ENCODE data around the gene FOXO1. TPM values are rescaled to one million over a fixed set of nuclear protein-coding genes. Genes with fewer than 3 reads are reported as not detected.

The FOXO1 gene
- total RNA-seq, 5 donors from 2014 or later (not counting 1 experiment from before 2014, with no cell fraction given) = 73.0 to 89.1 (median 84.5) TPM

- H3K4me1 Mint-ChIP-seq = peaks cover 92% of the 10 kb centered on the region in 3 donors
- Histone ChIP-seq H3K36me3 (ENCODE audit: control insufficient read depth in 2 of 2, extremely low read depth in 1 of 2, insufficient read depth in 1 of 2, low read length in 1 of 2) (no peaks in the 10 kb centered on the region), H3K4me1 (ENCODE audit: control insufficient read depth in 1 of 2, extremely low read depth in 1 of 2, insufficient read depth in 2 of 2, low read length in 2 of 2) (peaks cover 36 to 40% of the 10 kb centered on the region in 2 experiments), H3K27me3 (replicated peaks in 1 of 2; ENCODE audit: control insufficient read depth in 2 of 2, extremely low read depth in 1 of 2, insufficient read depth in 2 of 2, low read length in 1 of 2) (no peaks in the 10 kb centered on the region), H3K4me3 (ENCODE audit: control insufficient read depth in 1 of 2, extremely low read depth in 1 of 2, low read length in 1 of 2) (no peak overlapping the region), H3K9me3 (no peaks in the 10 kb centered on the region), H3K27ac (ENCODE audit: low read length) (no peak overlapping the region)
- peak overlapping the region in 1 of 3 donors; percentile 52 for H3K4me3 Mint-ChIP-seq
- H3K36me3 Mint-ChIP-seq = peaks cover 17% of the 10 kb centered on the region
- ChIA-PET CTCF (no interaction called here), POLR2A (interaction anchor here in 1 of 2 donors (0.8 kb wide), 1 partner anchor 9 kb away, joined by 5 read pairs; no protein-coding TSS in a partner anchor)
- H3K27me3 Mint-ChIP-seq = no peaks in the 10 kb centered on the region
- ATAC-seq (replicated peaks in 1 of 4) (no peak), DNase-seq (no peak)
- no peaks in the 10 kb centered on the region for H3K9me3 Mint-ChIP-seq
- H3K27ac Mint-ChIP-seq = peak overlapping the region in 1 of 2 donors; percentile 44
Observed at GRCh38 chr13:40604135-40604534, 62.3 kb downstream of the FOXO1 start.

DNA sequence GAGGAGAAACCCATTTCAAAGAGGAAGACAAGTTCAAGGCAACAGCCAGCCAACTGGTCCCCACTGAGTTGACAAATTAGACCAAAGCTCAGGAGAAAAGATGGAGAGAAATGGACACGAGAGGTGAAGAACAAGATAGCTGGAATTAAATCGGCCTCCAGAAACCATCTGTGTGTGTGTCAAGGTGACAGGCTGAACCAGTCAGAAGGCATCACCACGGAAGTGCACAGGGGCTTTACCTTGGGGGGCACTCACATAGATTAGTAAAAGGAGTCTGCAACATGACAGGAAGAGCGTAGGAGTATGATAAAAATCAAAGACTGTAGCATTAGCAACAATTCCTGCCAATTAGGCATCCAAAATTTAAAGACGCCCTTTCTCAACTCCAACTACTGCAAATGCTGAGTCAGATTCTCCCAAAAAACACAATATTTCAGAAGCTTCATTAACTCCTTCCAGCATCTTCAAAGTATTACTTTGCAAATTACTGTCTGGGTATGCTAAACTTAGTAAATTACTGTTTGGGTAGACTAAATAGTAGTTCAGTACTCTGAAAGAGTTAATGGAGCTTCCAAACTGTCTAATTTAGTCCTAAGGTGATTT lies 66.2 kb downstream of the FOXO1 start:
- H3K4me1 Mint-ChIP-seq = peaks cover 93 to 94% (median 94%) of the 10 kb centered on the region in 3 donors
- ChIA-PET POLR2A (interaction anchor here in 1 of 2 donors (0.6 kb wide), 1 partner anchor 14 kb away, joined by 3 read pairs; no protein-coding TSS in a partner anchor), CTCF (interaction anchor here (0.6 kb wide), 2 partner anchors 38 to 821 kb away, joined by 3 to 7 read pairs; no protein-coding TSS in a partner anchor)
- no peaks in the 10 kb centered on the region for H3K9me3 ChIP-seq
- ATAC-seq (replicated peaks in 1 of 4) (peak; percentile 67 to 71 (median 68)), DNase-seq (peak in 20 of 35 experiments; percentile 12 to 49 (median 26))
- H3K27ac Mint-ChIP-seq = peak overlapping the region; percentile 53 to 88
- peak overlapping the region in 1 of 2 donors; percentile 33 for H3K4me3 ChIP-seq (ENCODE audit: control insufficient read depth in 1 of 2, extremely low read depth in 1 of 2, low read length in 1 of 2)
- H3K36me3 Mint-ChIP-seq = peaks cover 7% of the 10 kb centered on the region
- peak overlapping the region; percentile 18 to 68 (median 18) for H3K4me3 Mint-ChIP-seq
- H3K27me3 ChIP-seq (replicated peaks in 1 of 2; ENCODE audit: control insufficient read depth in 2 of 2, extremely low read depth in 1 of 2, insufficient read depth in 2 of 2, low read length in 1 of 2) = no peaks in the 10 kb centered on the region
- no peak overlapping the region for H3K27ac ChIP-seq (ENCODE audit: low read length)
- H3K4me1 ChIP-seq (ENCODE audit: control insufficient read depth in 1 of 2, extremely low read depth in 1 of 2, insufficient read depth in 2 of 2, low read length in 2 of 2) = peaks cover 46 to 68% of the 10 kb centered on the region in 2 experiments
- H3K9me3 Mint-ChIP-seq = no peaks in the 10 kb centered on the region
- no peaks in the 10 kb centered on the region for H3K36me3 ChIP-seq (ENCODE audit: control insufficient read depth in 2 of 2, extremely low read depth in 1 of 2, insufficient read depth in 1 of 2, low read length in 1 of 2)
- no peaks in the 10 kb centered on the region for H3K27me3 Mint-ChIP-seq
- WGBS (ENCODE audit: insufficient coverage) = 48% methylated on average over 3 of the region's 5 CpGs

GRCh38 chr13:40599747-40600146 lies 66.7 kb downstream of the FOXO1 start:
- no peaks in the 10 kb centered on the region for H3K27me3 Mint-ChIP-seq
- CTCF ChIA-PET = interaction anchor here in 1 of 2 donors (0.6 kb wide), 1 partner anchor 38 kb away, joined by 7 read pairs; no protein-coding TSS in a partner anchor
- no peak for ATAC-seq (replicated peaks in 1 of 4)

GRCh38 chr13:40599124-40599523 lies 67.3 kb downstream of the FOXO1 start:
- H3K27ac Mint-ChIP-seq = peak overlapping the region; percentile 53 to 88
- peak in 1 of 4 experiments; percentile 26 for ATAC-seq (replicated peaks in 1 of 4)
- Histone ChIP-seq H3K27me3 (replicated peaks in 1 of 2; ENCODE audit: control insufficient read depth in 2 of 2, extremely low read depth in 1 of 2, insufficient read depth in 2 of 2, low read length in 1 of 2) (no peaks in the 10 kb centered on the region), H3K4me1 (ENCODE audit: control insufficient read depth in 1 of 2, extremely low read depth in 1 of 2, insufficient read depth in 2 of 2, low read length in 2 of 2) (peaks cover 51 to 66% of the 10 kb centered on the region in 2 experiments), H3K9me3 (no peaks in the 10 kb centered on the region), H3K36me3 (ENCODE audit: control insufficient read depth in 2 of 2, extremely low read depth in 1 of 2, insufficient read depth in 1 of 2, low read length in 1 of 2) (no peaks in the 10 kb centered on the region), H3K27ac (ENCODE audit: low read length) (no peak overlapping the region), H3K4me3 (ENCODE audit: control insufficient read depth in 1 of 2, extremely low read depth in 1 of 2, low read length in 1 of 2) (no peak overlapping the region)
- H3K4me3 Mint-ChIP-seq = peak overlapping the region in 2 of 3 donors; percentile 7 to 68
- H3K36me3 Mint-ChIP-seq = peaks cover 7% of the 10 kb centered on the region
- POLR2A ChIA-PET = interaction anchor here (0.6 to 1.1 kb wide), 7 partner anchors 10 to 786 kb away, joined by 3 to 5 read pairs (median 4); no protein-coding TSS in a partner anchor
- 40% methylated on average over 2 of the region's 5 CpGs for WGBS (ENCODE audit: insufficient coverage)
- H3K9me3 Mint-ChIP-seq = no peaks in the 10 kb centered on the region
- DNase-seq = peak in 1 of 35 experiments; percentile 30
- H3K27me3 Mint-ChIP-seq = no peaks in the 10 kb centered on the region
- H3K4me1 Mint-ChIP-seq = peaks cover 95 to 98% (median 97%) of the 10 kb centered on the region in 3 donors
- CTCF ChIA-PET = interaction anchor here in 1 of 2 donors (0.6 to 0.7 kb wide), 3 partner anchors 9 to 125 kb away, joined by 3 to 5 read pairs (median 3); no protein-coding TSS in a partner anchor

More at GRCh38 chr13:40599747-40600146, 66.7 kb downstream of the FOXO1 start:
- Histone ChIP-seq H3K9me3 (no peaks in the 10 kb centered on the region), H3K4me3 (ENCODE audit: control insufficient read depth in 1 of 2, extremely low read depth in 1 of 2, low read length in 1 of 2) (peak overlapping the region in 1 of 2 donors; percentile 33), H3K36me3 (ENCODE audit: control insufficient read depth in 2 of 2, extremely low read depth in 1 of 2, insufficient read depth in 1 of 2, low read length in 1 of 2) (no peaks in the 10 kb centered on the region), H3K27me3 (replicated peaks in 1 of 2; ENCODE audit: control insufficient read depth in 2 of 2, extremely low read depth in 1 of 2, insufficient read depth in 2 of 2, low read length in 1 of 2) (no peaks in the 10 kb centered on the region), H3K27ac (ENCODE audit: low read length) (no peak overlapping the region), H3K4me1 (ENCODE audit: control insufficient read depth in 1 of 2, extremely low read depth in 1 of 2, insufficient read depth in 2 of 2, low read length in 2 of 2) (peaks cover 45 to 70% of the 10 kb centered on the region in 2 experiments)
- no peak for DNase-seq
- Mint-ChIP-seq H3K4me1 (peaks cover 95 to 97% (median 97%) of the 10 kb centered on the region in 3 donors), H3K36me3 (peaks cover 7% of the 10 kb centered on the region), H3K9me3 (no peaks in the 10 kb centered on the region), H3K4me3 (peak overlapping the region; percentile 18 to 68 (median 18)), H3K27ac (peak overlapping the region; percentile 53 to 88)
- WGBS (ENCODE audit: insufficient coverage) = no CpG with 5 or more reads among the region's 2 CpGs
- POLR2A ChIA-PET = interaction anchor here (0.6 to 1.1 kb wide), 2 partner anchors 15 to 420 kb away, joined by 3 read pairs; no protein-coding TSS in a partner anchor

- Histone ChIP-seq H3K4me3 (ENCODE audit: control insufficient read depth in 1 of 2, extremely low read depth in 1 of 2, low read length in 1 of 2) (no peak overlapping the region), H3K27me3 (replicated peaks in 1 of 2; ENCODE audit: control insufficient read depth in 2 of 2, extremely low read depth in 1 of 2, insufficient read depth in 2 of 2, low read length in 1 of 2) (no peaks in the 10 kb centered on the region), H3K9me3 (no peaks in the 10 kb centered on the region), H3K36me3 (ENCODE audit: control insufficient read depth in 2 of 2, extremely low read depth in 1 of 2, insufficient read depth in 1 of 2, low read length in 1 of 2) (no peaks in the 10 kb centered on the region), H3K4me1 (ENCODE audit: control insufficient read depth in 1 of 2, extremely low read depth in 1 of 2, insufficient read depth in 2 of 2, low read length in 2 of 2) (peaks cover 52 to 63% of the 10 kb centered on the region in 2 experiments), H3K27ac (ENCODE audit: low read length) (no peak overlapping the region)
- WGBS (ENCODE audit: insufficient coverage) = no CpG with 5 or more reads among the region's 1 CpG
- peaks cover 95 to 98% (median 97%) of the 10 kb centered on the region in 3 donors for H3K4me1 Mint-ChIP-seq
- ATAC-seq (replicated peaks in 1 of 4) (no peak), DNase-seq (no peak)
- CTCF ChIA-PET = interaction anchor here in 1 of 2 donors (0.6 to 0.7 kb wide), 2 partner anchors 10 to 124 kb away, joined by 3 to 5 read pairs; no protein-coding TSS in a partner anchor
- POLR2A ChIA-PET = interaction anchor here in 1 of 2 donors (1.1 kb wide), 1 partner anchor 421 kb away, joined by 3 read pairs; no protein-coding TSS in a partner anchor
- H3K4me3 Mint-ChIP-seq = peak overlapping the region in 1 of 3 donors; percentile 68
- peak overlapping the region; percentile 53 to 88 for H3K27ac Mint-ChIP-seq
- H3K27me3 Mint-ChIP-seq = no peaks in the 10 kb centered on the region
- H3K36me3 Mint-ChIP-seq = peaks cover 7% of the 10 kb centered on the region
- no peaks in the 10 kb centered on the region for H3K9me3 Mint-ChIP-seq
Observed at GRCh38 chr13:40598569-40598968, 67.9 kb downstream of the FOXO1 start.

DNA sequence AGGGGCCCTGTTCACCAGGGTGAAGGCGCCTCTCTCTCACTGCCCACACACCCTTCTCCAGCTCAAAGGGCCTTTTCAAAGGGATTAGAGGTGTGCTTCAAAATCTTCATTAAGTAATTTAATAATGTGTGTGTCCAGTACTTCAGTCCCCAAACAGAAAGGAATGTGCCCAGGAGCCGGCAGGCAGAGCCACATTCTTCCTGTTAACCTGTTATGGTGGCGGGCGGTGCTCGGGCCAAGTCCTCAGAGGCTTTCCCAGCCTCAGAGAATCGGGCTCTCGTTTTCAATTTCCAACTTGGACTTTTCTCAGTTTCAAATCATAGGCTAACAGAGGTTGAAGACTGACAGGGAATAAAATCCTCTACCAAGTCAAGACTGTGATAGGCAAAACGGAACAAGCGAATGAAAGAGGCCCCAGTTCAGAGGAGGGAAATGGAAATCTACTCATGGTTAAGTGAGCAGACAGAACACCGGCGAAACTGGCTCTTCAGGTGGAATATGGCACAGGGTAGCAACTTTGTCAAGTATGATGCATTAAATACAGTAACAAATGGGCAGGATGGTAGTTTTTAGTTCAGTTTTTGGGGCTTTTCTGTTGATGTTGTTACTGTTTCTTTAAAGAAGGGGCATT lies 68.6 kb downstream of the FOXO1 start:
- ChIA-PET CTCF (no interaction called here), POLR2A (no interaction called here)
- no peak overlapping the region for H3K4me3 ChIP-seq (ENCODE audit: control insufficient read depth in 1 of 2, extremely low read depth in 1 of 2, low read length in 1 of 2)
- no peak overlapping the region for H3K27ac ChIP-seq (ENCODE audit: low read length)
- H3K27me3 ChIP-seq (replicated peaks in 1 of 2; ENCODE audit: control insufficient read depth in 2 of 2, extremely low read depth in 1 of 2, insufficient read depth in 2 of 2, low read length in 1 of 2) = no peaks in the 10 kb centered on the region
- peak overlapping the region; percentile 26 to 68 (median 40) for H3K4me3 Mint-ChIP-seq
- no peaks in the 10 kb centered on the region for H3K9me3 Mint-ChIP-seq
- H3K27ac Mint-ChIP-seq = peak overlapping the region; percentile 53 to 88
- H3K4me1 Mint-ChIP-seq = peaks cover 95 to 98% (median 98%) of the 10 kb centered on the region in 3 donors
- no peaks in the 10 kb centered on the region for H3K36me3 ChIP-seq (ENCODE audit: control insufficient read depth in 2 of 2, extremely low read depth in 1 of 2, insufficient read depth in 1 of 2, low read length in 1 of 2)
- ATAC-seq (replicated peaks in 1 of 4) (no peak), DNase-seq (no peak)
- WGBS (ENCODE audit: insufficient coverage) = 68% methylated on average over 8 of the region's 11 CpGs
- H3K36me3 Mint-ChIP-seq = peaks cover 7% of the 10 kb centered on the region
- H3K9me3 ChIP-seq = no peaks in the 10 kb centered on the region
- peaks cover 54 to 62% of the 10 kb centered on the region in 2 experiments for H3K4me1 ChIP-seq (ENCODE audit: control insufficient read depth in 1 of 2, extremely low read depth in 1 of 2, insufficient read depth in 2 of 2, low read length in 2 of 2)
- H3K27me3 Mint-ChIP-seq = no peaks in the 10 kb centered on the region

Measured in T-cell (primary cell).